HCT116 (cell line): ENCODE results near the gene SLC37A4. TPM values are rescaled to one million over a fixed set of nuclear protein-coding genes. Genes with fewer than 3 reads are reported as not detected.

Experiments
- ATAC-seq: fragments of 200-7000 bp; cut with Tn5 transposase; 2 replicates; pipeline ENCODE4 v1.9.1; 2020; ENCODE audit warnings: mild to moderate bottlenecking, moderate library complexity
- BruUV-seq: library from RNA; stranded (reverse); fragments of 400-500 nt; replicated peaks from 2 replicates; lab custom pipeline; 2021; lab: Mats Ljungman, UMichigan
- CTCF ChIA-PET: fragments of 300-600 bp; sonication (Branson Sonifier 250); formaldehyde crosslinking; loops from one replicate; lab custom pipeline; 2021; ENCODE audit warnings: antibody characterized with exemption; lab: Charles Lee
- POLR2A ChIA-PET: fragments of 300-600, 350-600 bp; sonication (Branson Sonifier 250); formaldehyde crosslinking; loops from one replicate; lab custom pipeline; 2021; ENCODE audit warnings: antibody characterized with exemption; lab: Charles Lee
- RAD21 ChIA-PET, 2 experiments: fragments of 300-600 bp; sonication (Branson Sonifier 250); formaldehyde crosslinking; loops; one replicate each; lab custom pipeline; 2023; ENCODE audit warnings: low total read pairs in 2 of 2; ENCODE audit not compliant: uncharacterized antibody in 2 of 2, unreplicated experiment in 2 of 2, low non-redundant PET in 1 of 2; lab: Charles Lee
- DNase-seq: peaks from one replicate; pipeline ENCODE4 v3.0.0-alpha.2; 2010; ENCODE audit warnings: low read depth, low spot score
- H2AFZ ChIP-seq: fragments of 200-600 bp; shearing (Covaris generic), sonication (generic); 2 replicates; pipeline ENCODE4 v1.6.1; 2017; ENCODE audit warnings: low read depth, mixed run types, mixed read lengths, antibody characterized with exemption, low read length; ENCODE audit not compliant: poor library complexity, severe bottlenecking
- H3K27ac ChIP-seq: 2 replicates; pipeline ENCODE4 v1.5.1; 2012; ENCODE audit warnings: low read depth, low read length
- H3K27me3 ChIP-seq: fragments of 200-600 bp; sonication (generic); 2 replicates; pipeline ENCODE4 v1.6.1; 2016; ENCODE audit warnings: mixed run types, low read length, mixed read lengths; ENCODE audit not compliant: insufficient read depth
- H3K36me3 ChIP-seq, 2 experiments: fragments of 200-500 bp in 1 of 2; fragments of 200-600 bp in 1 of 2; sonication (Bioruptor generic) in 1 of 2; sonication (generic) in 1 of 2; 2 replicates each; pipeline versions ENCODE4 v1.5.1 to v1.6.1; 2014 to 2016; ENCODE audit warnings: low read length in 2 of 2, inconsistent platforms in 1 of 2, mixed read lengths in 1 of 2, mixed run types in 1 of 2; ENCODE audit not compliant: insufficient read depth in 2 of 2, control insufficient read depth in 1 of 2
- H3K4me1 ChIP-seq, 2 experiments: fragments of 200-600 bp in 1 of 2; sonication (generic) in 1 of 2; 2 replicates each; pipeline versions ENCODE4 v1.5.1 to v1.6.1; 2012 to 2017; ENCODE audit warnings: low read length in 2 of 2, inconsistent platforms in 1 of 2, mild to moderate bottlenecking in 1 of 2, mixed read lengths in 1 of 2, mixed run types in 1 of 2, moderate library complexity in 1 of 2; ENCODE audit not compliant: insufficient read depth in 2 of 2, control insufficient read depth in 1 of 2
- H3K4me2 ChIP-seq: fragments of 200-600 bp; sonication (generic); 2 replicates; pipeline ENCODE4 v1.6.1; 2017; ENCODE audit warnings: mixed run types, low read length, mixed read lengths
- H3K4me3 ChIP-seq, 2 experiments: fragments of 200-600 bp in 1 of 2; sonication (generic) in 1 of 2; replicated peaks in 1 of 2; 2 replicates each; pipeline ENCODE4 v1.5.1; 2011 to 2016; ENCODE audit warnings: low read length in 2 of 2, control low read depth in 1 of 2, low read depth in 1 of 2, mild to moderate bottlenecking in 1 of 2, mixed read lengths in 1 of 2, mixed run types in 1 of 2
- H3K79me2 ChIP-seq: fragments of 200-600 bp; sonication (generic); 2 replicates; pipeline ENCODE4 v1.6.1; 2017; ENCODE audit warnings: mild to moderate bottlenecking, mixed run types, low read length, moderate library complexity, mixed read lengths; ENCODE audit not compliant: insufficient read depth
- H3K9ac ChIP-seq: fragments of 200-600 bp; sonication (generic); 2 replicates; pipeline ENCODE4 v1.6.1; 2016; ENCODE audit warnings: low read length, mixed read lengths
- H3K9me2 ChIP-seq: fragments of 200-600 bp; sonication (generic), shearing (Covaris generic); 2 replicates; pipeline ENCODE4 v1.6.1; 2017; ENCODE audit warnings: mixed run types, mild to moderate bottlenecking, moderate library complexity; ENCODE audit not compliant: insufficient read depth
- H3K9me3 ChIP-seq, 2 experiments: fragments of 200-500 bp in 1 of 2; fragments of 200-600 bp in 1 of 2; sonication (Bioruptor generic) in 1 of 2; sonication (generic) in 1 of 2; 2 replicates each; pipeline ENCODE4 v1.6.1; 2014 to 2017; ENCODE audit warnings: low read length in 2 of 2, mixed read lengths in 2 of 2, inconsistent platforms in 1 of 2, low read depth in 1 of 2, mild to moderate bottlenecking in 1 of 2, mixed run types in 1 of 2, moderate library complexity in 1 of 2; ENCODE audit not compliant: control insufficient read depth in 1 of 2, insufficient read depth in 1 of 2
- H4K20me1 ChIP-seq: fragments of 200-600 bp; sonication (generic), shearing (Covaris generic); 2 replicates; pipeline ENCODE4 v1.6.1; 2017; ENCODE audit warnings: mixed run types, mild to moderate bottlenecking, moderate library complexity; ENCODE audit not compliant: insufficient read depth
- CEBPB ChIP-seq: IDR thresholded peaks from 2 replicates; pipeline ENCODE4 v1.6.1; 2012; ENCODE audit warnings: low read depth
- CTCF ChIP-seq, 3 experiments: fragments of 200-600 bp in 1 of 3; sonication (generic) in 1 of 3; IDR thresholded peaks in 2 of 3; conservative IDR thresholded peaks in 1 of 3; 2 replicates each; pipeline ENCODE4 v1.5.1; 2012 to 2017; ENCODE audit warnings: low read depth in 2 of 3, low read length in 2 of 3, antibody characterized with exemption in 1 of 3, borderline replicate concordance in 1 of 3, control low read depth in 1 of 3, mild to moderate bottlenecking in 1 of 3, mixed read lengths in 1 of 3, mixed run types in 1 of 3, moderate library complexity in 1 of 3; ENCODE audit not compliant: insufficient read depth in 1 of 3
- ELF1 ChIP-seq: IDR thresholded peaks from 2 replicates; pipeline ENCODE4 v1.6.1; 2012; ENCODE audit warnings: low read depth, borderline replicate concordance
- EZH2 ChIP-seq: fragments of 200-600 bp; sonication (generic); IDR thresholded peaks from 2 replicates; pipeline ENCODE4 v1.6.1; 2017; ENCODE audit warnings: antibody characterized with exemption, mixed run types
- FOSL1 ChIP-seq: IDR thresholded peaks from 2 replicates; pipeline ENCODE4 v1.6.1; 2012; ENCODE audit warnings: low read depth
- JUND ChIP-seq: IDR thresholded peaks from 2 replicates; pipeline ENCODE4 v1.6.1; 2012
- POLR2AphosphoS5 ChIP-seq: IDR thresholded peaks from 2 replicates; pipeline ENCODE4 v1.6.1; 2011; ENCODE audit warnings: mild to moderate bottlenecking, low read depth, low read length, moderate library complexity
- RAD21 ChIP-seq: IDR thresholded peaks from 2 replicates; pipeline ENCODE4 v1.6.1; 2012; ENCODE audit warnings: low read depth, mild to moderate bottlenecking
- REST ChIP-seq: IDR thresholded peaks from 2 replicates; pipeline ENCODE4 v1.6.1; 2012; ENCODE audit warnings: low read depth
- SIN3A ChIP-seq: IDR thresholded peaks from 2 replicates; pipeline ENCODE4 v1.6.1; 2012; ENCODE audit warnings: low read depth
- SP1 ChIP-seq: IDR thresholded peaks from 2 replicates; pipeline ENCODE4 v1.6.1; 2012; ENCODE audit warnings: low read depth
- SRF ChIP-seq: IDR thresholded peaks from 2 replicates; pipeline ENCODE4 v1.6.1; 2012; ENCODE audit warnings: low read depth
- TCF7L2 ChIP-seq: IDR thresholded peaks from 2 replicates; pipeline ENCODE4 v1.7.0; 2011; ENCODE audit warnings: borderline replicate concordance, inconsistent platforms; ENCODE audit not compliant: insufficient read depth, insufficient read length; ENCODE audit errors: extremely low read depth
- ZNF274 ChIP-seq: fragments of 200-500 bp; sonication (Bioruptor generic); IDR thresholded peaks from 2 replicates; pipeline ENCODE4 v1.6.1; 2014; ENCODE audit warnings: mild to moderate bottlenecking, low read depth, low read length, inconsistent platforms
- intact Hi-C: fragments of 100-400 bp; cut with micrococcal nuclease; formaldehyde crosslinking; loops from 2 replicates; pipeline ENCODE4 v1.10.0; 2022
- total RNA-seq: library from RNA; stranded (reverse); gene quantifications from one replicate; pipeline ENCODE4 v1.2.1, GENCODE V29; 2021; ENCODE audit not compliant: unreplicated experiment
- TF ChIP-seq, protein P1 (sequence below): IDR thresholded peaks from 2 replicates; pipeline ENCODE4 v1.6.1; 2012
- TF ChIP-seq, protein P2 (sequence below): IDR thresholded peaks from 2 replicates; pipeline ENCODE4 v1.6.1; 2012

SLC37A4 gene
- total RNA-seq, 1 experiment from 2014 or later = 49.8 TPM

DNA sequence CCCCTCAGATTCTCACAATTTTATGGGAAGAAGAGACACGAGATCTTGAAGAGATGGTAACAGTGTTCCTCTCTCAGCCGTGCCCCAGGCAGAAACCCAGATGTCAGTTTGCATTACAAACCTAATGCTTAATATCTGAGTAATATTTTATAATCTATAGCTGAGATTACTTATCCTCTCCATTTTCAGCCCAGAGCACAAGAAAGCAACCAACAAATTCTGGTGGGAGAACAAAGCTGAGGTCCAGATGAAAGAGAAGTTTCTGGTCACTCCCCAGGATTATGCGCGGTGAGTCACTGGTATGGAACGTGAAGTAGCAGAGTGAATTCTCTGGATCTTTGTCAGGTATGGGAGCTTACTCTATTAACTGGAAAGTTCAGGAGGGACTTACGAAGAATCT lies 31.9 kb downstream of the SLC37A4 start (continued):
- TF ChIP-seq POLR2AphosphoS5 = no peak

DNA sequence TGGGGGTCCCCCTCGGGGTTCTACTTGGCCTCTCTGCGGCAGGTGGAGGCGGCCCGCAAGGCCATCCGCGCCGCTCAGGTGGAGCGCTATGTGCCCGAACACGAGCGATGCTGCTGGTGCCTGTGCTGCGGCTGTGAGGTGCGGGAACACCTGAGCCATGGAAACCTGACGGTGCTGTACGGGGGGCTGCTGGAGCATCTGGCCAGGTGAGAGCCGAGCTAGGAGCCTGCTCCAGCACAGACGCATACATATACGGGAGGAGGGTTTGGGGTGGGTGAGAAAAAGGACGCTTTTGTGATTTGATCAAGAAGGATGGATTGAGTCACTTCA lies 32.3 kb downstream of the SLC37A4 start:
- H3K27ac ChIP-seq = peak overlapping the region; percentile 96
- ChIA-PET POLR2A (interaction anchor here (0.6 kb wide), 1 partner anchor 326 kb away, joined by 5 read pairs; no protein-coding TSS in a partner anchor), RAD21 (no interaction called here), CTCF (no interaction called here)
- H3K4me1 ChIP-seq = peaks cover 15 to 46% of the 10 kb centered on the region in 2 experiments
- no peaks in the 10 kb centered on the region for H4K20me1 ChIP-seq
- intact Hi-C loops = no loop called here
- H2AFZ ChIP-seq = no peak overlapping the region
- ATAC-seq (peak; percentile 42), DNase-seq (no peak)
- H3K4me3 ChIP-seq = peak overlapping the region; percentile 90
- H3K9me3 ChIP-seq = no peaks in the 10 kb centered on the region
- TF ChIP-seq REST (no peak), SP1 (no peak), TCF7L2 (no peak), ZNF274 (no peak), RAD21 (no peak), ELF1 (no peak), JUND (no peak), SIN3A (no peak; the same call in 1 of the 2 replicates), EZH2 (no peak), FOSL1 (no peak), SRF (no peak), CTCF (IDR thresholded peaks at IDR 0.05 in 2 of 3, conservative IDR thresholded peaks at IDR 0.05 in 1 of 3; ENCODE audit: borderline replicate concordance in 1 of 3, insufficient read depth in 1 of 3, low read depth in 2 of 3, low read length in 2 of 3) (no peak), CEBPB (no peak)
- TF ChIP-seq, protein P1, sequence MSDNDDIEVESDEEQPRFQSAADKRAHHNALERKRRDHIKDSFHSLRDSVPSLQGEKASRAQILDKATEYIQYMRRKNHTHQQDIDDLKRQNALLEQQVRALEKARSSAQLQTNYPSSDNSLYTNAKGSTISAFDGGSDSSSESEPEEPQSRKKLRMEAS = no peak
- TF ChIP-seq, protein P2, sequence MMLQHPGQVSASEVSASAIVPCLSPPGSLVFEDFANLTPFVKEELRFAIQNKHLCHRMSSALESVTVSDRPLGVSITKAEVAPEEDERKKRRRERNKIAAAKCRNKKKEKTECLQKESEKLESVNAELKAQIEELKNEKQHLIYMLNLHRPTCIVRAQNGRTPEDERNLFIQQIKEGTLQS = no peak
- no peaks in the 10 kb centered on the region for H3K27me3 ChIP-seq
- peak overlapping the region; percentile 90 for H3K9ac ChIP-seq
- H3K36me3 ChIP-seq = peaks cover 13 to 27% of the 10 kb centered on the region in 2 experiments
- TSS peak; percentile 56 for BruUV-seq
- peaks cover 74% of the 10 kb centered on the region for H3K79me2 ChIP-seq
- no peaks in the 10 kb centered on the region for H3K9me2 ChIP-seq
- H3K4me2 ChIP-seq = peak overlapping the region; percentile 97
